AG04450 (cell line): ENCODE results near the gene DOCK3. TPM values are rescaled to one million over a fixed set of nuclear protein-coding genes. Genes with fewer than 3 reads are reported as not detected.

Experiments used
- CTCF ChIA-PET: fragments of 300-600, 350-600 bp; formaldehyde crosslinking; extraction: SDS; loops from one replicate; lab custom pipeline; 2022; ENCODE audit warnings: antibody characterized with exemption, inconsistent platforms; lab: Charles Lee
- POLR2A ChIA-PET: fragments of 350-600 bp; formaldehyde crosslinking; extraction: SDS; loops from one replicate; lab custom pipeline; 2021; ENCODE audit warnings: antibody characterized with exemption, inconsistent platforms; lab: Yijun Ruan, JAX
- DNase-seq: peaks from one replicate; pipeline ENCODE4 v3.0.0-alpha.2; 2011; ENCODE audit warnings: low read depth, low spot score
- H3K27ac ChIP-seq: one replicate; pipeline ENCODE4 v1.5.1; 2012; ENCODE audit warnings: low read depth, low read length, control low read depth
- H3K27me3 ChIP-seq: one replicate; pipeline ENCODE4 v1.6.0; 2012; ENCODE audit warnings: low read length; ENCODE audit not compliant: control insufficient read depth, insufficient read depth
- H3K4me3 ChIP-seq: 2 replicates; pipeline ENCODE4 v1.5.1; 2011; ENCODE audit warnings: mild to moderate bottlenecking, low read depth, low read length, control low read depth
- H3K9me3 ChIP-seq: 2 replicates; pipeline ENCODE4 v1.5.1; 2012; ENCODE audit warnings: low read length; ENCODE audit not compliant: control insufficient read depth, insufficient read depth
- CTCF ChIP-seq: IDR thresholded peaks from 2 replicates; pipeline ENCODE4 v1.5.1; 2011; ENCODE audit warnings: low read depth, low read length, control low read depth, inconsistent platforms
- polyA plus RNA-seq: library from polyadenylated mRNA; depleted of rRNA; stranded (reverse); fragments of >200 nt; gene quantifications from 2 replicates; pipeline ENCODE4 v1.2.3, GENCODE V29; 2011

Gene DOCK3
- polyA plus RNA-seq, 1 experiment: 0.07 TPM

DNA sequence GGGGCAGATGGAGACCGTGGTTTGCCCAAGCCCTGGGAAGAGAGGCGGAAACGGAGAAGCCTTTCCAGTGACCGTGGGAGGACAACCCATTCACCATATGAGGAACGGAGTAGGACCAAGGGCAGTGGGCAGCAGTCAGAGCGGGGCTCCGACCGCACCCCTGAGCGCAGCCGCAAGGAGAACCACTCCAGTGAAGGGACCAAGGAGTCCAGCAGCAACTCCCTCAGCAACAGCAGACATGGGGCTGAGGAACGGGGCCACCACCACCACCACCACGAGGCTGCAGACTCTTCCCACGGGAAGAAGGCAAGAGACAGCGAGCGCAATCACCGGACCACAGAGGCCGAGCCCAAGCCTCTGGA, 718.4 kb downstream of the DOCK3 start:
- no peak for DNase-seq
- ChIA-PET POLR2A (interaction anchor here (1.4 kb wide), 1 partner anchor 8 kb away, joined by 3 read pairs; the partner anchor contains the start of gene MANF), CTCF (interaction anchor here (2.1 kb wide), 1 partner anchor 289 kb away, joined by 6 read pairs; no protein-coding TSS in a partner anchor)
- 0 out of 2 replicates have a peak overlapping the region, but pooled peaks have one; percentile 72 for H3K4me3 ChIP-seq
- H3K9me3 ChIP-seq: peaks cover 17% of the 10 kb centered on the region
- H3K27ac ChIP-seq: no peak overlapping the region
- no peak for TF ChIP-seq CTCF
- H3K27me3 ChIP-seq: no peaks in the 10 kb centered on the region

GRCh38 chr3:51393564-51393963, 718.8 kb downstream of the DOCK3 start:
- Histone ChIP-seq H3K27ac (no peak overlapping the region), H3K27me3 (no peaks in the 10 kb centered on the region), H3K4me3 (no peak overlapping the region; the same call in 1 of the 2 replicates), H3K9me3 (peaks cover 17% of the 10 kb centered on the region)
- TF ChIP-seq CTCF: no peak
- ChIA-PET POLR2A (interaction anchor here (0.7 to 1.4 kb wide), 3 partner anchors 9 to 106 kb away, joined by 3 read pairs; partner anchors contain the start of genes DCAF1 and MANF), CTCF (interaction anchor here (2.1 kb wide), 1 partner anchor 289 kb away, joined by 6 read pairs; no protein-coding TSS in a partner anchor)
- no peak for DNase-seq

DNA sequence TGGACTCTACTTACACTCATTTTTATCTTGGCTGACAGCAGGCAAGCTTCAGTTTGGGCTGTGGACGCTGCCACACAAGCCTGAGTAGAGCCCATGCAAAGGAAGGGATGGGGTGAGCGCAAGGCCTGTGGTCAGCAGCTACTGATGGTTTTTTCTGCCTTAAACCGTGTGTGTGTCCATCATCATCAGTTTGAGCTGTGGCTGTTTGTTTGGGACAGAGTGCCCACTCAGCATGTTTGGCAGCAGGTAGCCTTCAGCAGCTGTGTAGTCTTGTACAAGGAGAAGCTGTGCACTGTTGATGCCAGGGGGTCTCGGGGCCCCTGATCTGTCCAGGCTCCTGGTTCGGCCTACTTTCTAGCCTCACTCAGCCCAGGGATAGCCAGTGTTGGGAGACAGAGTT, 719.8 kb downstream of the DOCK3 start:
- no peak for DNase-seq
- Histone ChIP-seq H3K9me3 (peaks cover 17% of the 10 kb centered on the region), H3K4me3 (no peak overlapping the region), H3K27me3 (no peaks in the 10 kb centered on the region), H3K27ac (no peak overlapping the region)
- POLR2A ChIA-PET: interaction anchor here (1.3 to 2.0 kb wide), 2 partner anchors 9 to 13 kb away, joined by 3 to 9 read pairs; partner anchors contain the start of gene MANF
- TF ChIP-seq CTCF: no peak
- CTCF ChIA-PET: no interaction called here

DNA sequence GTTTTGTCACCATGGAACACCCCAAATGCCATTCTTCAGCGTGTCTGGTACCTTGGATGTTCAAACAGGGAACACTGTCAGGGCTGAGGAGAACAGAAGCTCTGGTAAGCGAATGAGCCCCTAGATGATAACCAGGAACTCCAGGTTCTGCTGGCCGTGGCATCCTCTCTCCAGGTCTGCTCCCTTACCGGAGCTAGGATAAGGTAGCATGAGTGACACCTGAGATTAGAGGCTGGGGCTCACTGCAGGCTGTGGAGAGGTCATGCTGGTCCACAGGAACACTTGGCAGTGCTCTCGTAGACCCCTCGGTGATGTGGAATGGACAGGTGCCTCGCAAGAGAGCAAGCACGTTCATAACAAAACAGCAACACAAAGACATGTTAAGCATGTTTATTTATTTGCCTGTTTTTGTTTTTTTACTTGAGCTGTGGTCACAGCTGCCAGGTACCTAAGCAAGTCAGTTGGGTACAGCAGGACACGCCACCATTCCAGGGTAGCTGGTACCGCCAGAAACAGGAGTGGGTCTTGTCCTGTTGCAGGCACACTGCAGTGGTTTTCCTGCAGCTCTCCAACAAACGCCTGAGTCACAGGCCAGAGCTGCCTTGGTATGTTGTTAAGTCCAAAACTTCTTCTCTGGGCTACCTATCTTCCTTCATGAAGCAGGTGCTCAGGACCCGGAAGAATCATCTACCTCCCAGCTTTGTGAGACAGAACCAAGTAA, 720.9 kb downstream of the DOCK3 start:
- TF ChIP-seq CTCF: no peak
- ChIA-PET CTCF (interaction anchor here (1.9 kb wide), 1 partner anchor 8 kb away, joined by 4 read pairs; no protein-coding TSS in a partner anchor), POLR2A (interaction anchor here (2.0 kb wide), 1 partner anchor 10 kb away, joined by 9 read pairs; the partner anchor contains the start of gene MANF)
- Histone ChIP-seq H3K4me3 (no peak overlapping the region), H3K27me3 (no peaks in the 10 kb centered on the region), H3K9me3 (peaks cover 17% of the 10 kb centered on the region), H3K27ac (no peak overlapping the region)
- no peak for DNase-seq

DNA sequence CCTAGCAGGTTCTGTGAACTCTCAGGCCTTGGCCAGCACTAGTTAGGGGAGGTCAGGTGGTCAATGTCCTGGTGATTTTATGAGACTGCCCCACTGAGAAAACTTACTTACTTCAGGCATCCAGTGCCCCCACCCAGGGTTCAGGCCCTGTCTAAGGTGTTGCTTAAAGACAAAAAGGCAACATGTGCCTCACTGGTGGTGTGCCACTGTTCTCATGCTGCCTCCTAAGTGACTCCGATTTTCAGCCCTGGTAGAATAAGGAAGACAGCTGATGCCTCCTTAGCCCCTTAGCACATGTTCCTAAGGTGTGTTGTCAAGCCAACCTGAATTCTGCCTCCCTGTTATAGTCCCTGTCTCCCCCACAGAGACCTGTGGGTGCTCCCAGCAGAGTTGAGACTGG, 721.7 kb downstream of the DOCK3 start:
- ChIA-PET POLR2A (interaction anchor here (2.0 kb wide), 1 partner anchor 11 kb away, joined by 9 read pairs; the partner anchor contains the start of gene MANF), CTCF (interaction anchor here (1.9 kb wide), 1 partner anchor 9 kb away, joined by 4 read pairs; no protein-coding TSS in a partner anchor)
- Histone ChIP-seq H3K4me3 (no peak overlapping the region), H3K9me3 (peaks cover 17% of the 10 kb centered on the region), H3K27ac (no peak overlapping the region), H3K27me3 (no peaks in the 10 kb centered on the region)
- no peak for DNase-seq
- no peak for TF ChIP-seq CTCF
